HG03378 (cell line): ENCODE data around the gene DOCK1.

Experiments
- ATAC-seq: cut with Tn5 transposase; IDR thresholded peaks from one replicate; pipeline ENCODE4 v1.9.1; 2021; ENCODE audit warnings: mild to moderate bottlenecking, moderate library complexity; ENCODE audit not compliant: unreplicated experiment

The DOCK1 gene

DNA sequence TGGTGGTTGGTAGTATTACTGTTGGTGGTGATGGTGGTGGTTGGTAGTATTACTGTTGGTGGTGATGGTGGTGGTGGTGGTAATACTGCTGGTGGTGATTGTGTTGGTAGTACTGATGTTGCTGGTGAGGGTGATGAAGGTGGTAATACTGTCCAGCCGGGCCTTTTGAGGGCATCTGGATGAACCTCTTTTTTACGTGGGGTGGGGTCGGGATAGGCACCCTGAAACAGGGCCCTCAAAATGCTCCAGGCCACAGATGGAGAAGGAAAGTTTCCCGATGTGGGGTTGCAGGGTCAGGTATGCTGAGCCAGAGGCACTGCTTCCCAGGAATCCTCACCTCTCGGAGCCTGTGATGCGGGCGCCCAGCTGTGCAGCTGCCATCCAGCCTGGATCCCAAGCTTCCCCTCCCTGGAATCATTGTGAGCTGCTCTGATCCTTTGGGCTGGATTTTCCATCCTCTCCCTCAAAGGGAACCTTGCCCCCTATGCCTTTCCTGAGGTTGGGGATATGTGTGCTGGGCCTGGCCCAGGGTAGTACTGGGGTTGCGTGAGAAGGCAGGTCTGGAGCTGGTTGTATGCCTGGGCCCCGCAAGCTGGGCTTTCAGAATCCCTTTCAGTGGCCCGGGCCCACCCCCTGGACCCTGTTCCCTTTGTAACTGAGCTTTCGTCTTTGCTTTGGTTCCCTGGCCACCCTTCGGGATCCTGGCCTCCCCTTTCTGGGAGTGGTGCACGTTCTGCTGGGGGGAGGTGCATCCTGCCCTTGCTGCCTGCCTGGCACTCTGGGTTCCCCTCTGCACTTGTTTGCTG, 43.3 kb downstream of the DOCK1 start:
- no peak for ATAC-seq

DNA sequence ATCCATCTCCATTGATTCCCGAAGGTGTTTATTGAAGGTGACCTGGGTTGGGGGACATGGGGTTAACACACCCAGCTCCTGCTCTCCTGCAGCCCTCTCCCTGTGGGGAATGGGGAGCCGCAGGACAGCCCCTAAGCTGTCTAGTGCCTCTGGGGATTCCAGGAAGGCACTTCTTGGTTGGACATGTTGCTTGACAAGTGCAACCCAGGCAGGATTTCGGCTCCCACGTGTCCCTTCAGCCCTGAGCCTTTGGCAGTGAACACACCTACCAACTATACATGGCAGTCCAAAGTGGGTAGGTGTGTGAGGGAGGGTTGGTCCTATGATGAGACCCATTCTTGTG, 43.9 kb downstream of the DOCK1 start:
- no peak for ATAC-seq

DNA sequence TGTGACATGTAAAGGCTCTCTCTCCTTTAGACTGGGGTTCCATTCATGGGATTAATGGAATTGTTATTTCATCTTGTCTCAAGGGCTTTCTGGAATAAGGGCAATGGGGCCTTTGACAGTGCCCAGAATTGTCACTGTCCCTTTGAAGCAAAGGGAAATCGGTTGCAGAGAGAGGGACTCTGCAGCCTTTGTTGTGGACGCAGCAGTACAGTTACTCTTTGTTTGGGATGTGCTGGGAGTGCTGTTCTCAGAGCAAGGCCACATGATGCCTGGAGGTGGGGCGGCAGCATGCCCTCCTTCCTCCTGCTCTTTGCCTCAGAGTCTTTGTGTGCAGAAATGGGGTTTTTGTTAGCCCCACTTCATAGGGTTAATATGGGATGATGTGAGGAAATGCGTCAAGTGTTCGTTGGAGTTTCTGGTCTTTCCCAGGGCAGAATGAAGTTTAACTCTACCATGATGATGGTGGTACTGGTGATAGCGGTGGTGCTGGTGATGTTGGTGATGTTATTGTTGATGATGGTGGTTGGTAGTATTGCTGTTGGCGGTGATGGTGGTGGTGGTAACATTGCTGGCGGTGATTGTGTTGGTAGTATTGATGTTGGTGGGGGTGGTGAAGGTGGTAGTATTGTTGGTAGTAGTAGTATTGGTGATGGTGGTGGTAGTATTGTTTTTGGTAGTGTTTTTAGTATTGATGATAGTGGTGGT, 45.3 kb downstream of the DOCK1 start:
- ATAC-seq = no peak

DNA sequence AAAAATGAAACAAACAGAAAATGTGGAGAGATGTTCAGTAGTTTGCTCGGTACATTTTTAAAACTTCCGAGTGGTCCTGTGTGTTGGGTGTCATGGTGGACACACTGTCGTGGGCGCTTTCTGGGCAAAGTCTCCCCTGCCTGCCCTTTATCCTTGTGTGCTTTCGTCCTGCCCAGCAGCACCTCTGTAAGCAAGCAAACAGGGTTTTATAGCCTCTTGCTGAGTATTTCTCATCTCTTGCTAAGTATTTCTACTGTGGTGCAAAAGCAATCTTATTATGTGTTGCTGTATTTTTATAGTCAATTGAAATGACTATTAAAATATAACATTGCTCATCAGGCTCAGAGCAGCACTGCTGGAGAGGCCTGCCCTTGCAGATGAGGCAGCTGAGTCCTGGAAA, 48.7 kb downstream of the DOCK1 start:
- no peak for ATAC-seq

DNA sequence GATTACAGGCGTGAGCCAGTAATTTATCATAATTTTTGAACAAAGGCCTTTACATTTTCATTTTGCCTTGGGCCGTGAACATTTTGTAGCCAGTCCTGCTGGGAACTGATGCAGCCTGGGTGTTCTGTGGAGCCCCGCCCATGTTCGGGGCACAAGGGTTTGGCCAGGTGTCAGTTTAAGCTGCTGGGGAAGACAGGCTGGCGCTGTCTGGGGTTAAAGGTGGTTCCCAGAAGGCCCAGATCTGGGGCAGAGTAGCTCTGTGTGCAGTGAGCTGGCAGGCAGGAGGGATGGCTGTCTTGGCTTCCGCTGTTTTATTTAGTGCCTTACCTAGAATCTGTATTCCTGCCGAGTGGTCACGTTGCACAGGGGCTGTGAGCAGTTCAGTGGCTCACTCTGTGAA, 50.2 kb downstream of the DOCK1 start:
- ATAC-seq = no peak

DNA sequence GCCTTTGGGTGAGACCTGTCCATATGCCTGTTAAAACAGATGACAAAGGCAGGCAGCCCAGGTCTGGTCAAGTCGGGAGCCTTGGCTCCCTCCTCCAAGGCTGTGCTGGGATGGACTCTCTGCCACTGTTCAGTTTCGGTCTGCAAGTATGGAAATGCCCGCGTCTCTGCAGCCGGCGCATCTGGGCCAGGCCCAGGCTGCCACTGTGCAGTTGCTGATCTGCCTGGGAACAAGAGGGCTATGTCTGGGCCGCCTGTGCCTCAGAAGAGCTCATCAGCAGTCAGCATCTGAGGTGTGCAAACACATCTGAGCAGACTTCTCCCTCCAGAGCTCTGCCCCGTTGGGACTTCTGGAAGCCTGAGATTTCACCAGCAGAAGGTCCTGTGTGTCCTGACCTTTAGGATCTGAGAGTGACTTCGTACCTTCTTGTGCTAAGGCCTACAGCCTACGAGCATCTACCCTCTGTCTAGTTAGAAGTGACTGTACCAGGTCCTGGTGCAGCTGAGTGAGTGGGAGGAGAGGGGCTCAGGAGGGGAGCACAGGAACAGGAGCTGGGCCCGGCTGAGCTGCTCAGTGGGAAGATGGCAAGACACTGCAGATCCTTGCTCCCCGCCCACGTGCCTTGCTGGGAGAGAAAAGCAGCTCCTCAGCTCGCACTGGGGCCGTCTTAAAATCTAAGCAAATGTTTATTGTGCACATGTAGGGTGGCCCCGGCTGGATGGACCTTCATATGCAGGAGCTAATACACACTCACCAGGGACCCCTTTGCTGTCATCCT, 50.9 kb downstream of the DOCK1 start:
- ATAC-seq = no peak

DNA sequence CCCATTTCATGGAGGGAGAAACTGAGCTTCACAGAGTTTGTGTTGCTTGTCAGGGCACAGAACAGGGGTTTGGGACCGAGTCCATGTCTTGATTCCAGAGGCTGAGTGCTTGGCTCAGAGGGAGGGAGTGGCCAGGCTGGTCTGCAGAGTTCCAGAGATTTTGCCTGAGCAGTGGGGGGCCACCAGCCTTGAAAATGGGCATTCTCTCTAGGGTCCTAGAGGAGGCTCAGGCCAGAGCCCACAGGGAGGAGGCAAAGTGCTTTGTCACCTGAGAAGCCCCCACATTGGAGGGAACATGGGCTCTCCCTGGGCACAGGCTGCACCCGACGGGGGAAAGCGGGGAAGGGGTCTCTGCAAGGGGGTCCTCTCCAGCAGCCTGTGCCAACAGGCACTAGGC, 51.5 kb downstream of the DOCK1 start:
- ATAC-seq = no peak

DNA sequence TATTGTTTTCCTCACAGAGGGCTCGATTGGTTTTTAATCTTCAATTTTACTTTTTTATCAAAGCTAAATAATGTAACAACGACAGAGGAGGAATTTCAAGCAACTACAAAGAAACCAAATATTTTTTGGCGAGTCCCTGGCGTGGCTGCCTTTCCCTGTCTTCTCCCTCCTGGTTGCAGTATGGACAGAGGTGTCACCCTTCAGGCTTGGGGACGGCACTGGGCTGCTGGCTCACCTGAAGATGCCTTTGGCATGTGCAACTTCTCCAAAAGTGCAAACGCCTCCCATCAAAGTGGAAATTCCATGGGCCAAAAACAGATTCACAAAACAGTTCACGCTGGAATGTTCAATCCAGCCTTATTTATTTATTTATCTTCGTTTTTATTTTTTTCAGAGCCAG, 51.9 kb downstream of the DOCK1 start:
- ATAC-seq = no peak

DNA sequence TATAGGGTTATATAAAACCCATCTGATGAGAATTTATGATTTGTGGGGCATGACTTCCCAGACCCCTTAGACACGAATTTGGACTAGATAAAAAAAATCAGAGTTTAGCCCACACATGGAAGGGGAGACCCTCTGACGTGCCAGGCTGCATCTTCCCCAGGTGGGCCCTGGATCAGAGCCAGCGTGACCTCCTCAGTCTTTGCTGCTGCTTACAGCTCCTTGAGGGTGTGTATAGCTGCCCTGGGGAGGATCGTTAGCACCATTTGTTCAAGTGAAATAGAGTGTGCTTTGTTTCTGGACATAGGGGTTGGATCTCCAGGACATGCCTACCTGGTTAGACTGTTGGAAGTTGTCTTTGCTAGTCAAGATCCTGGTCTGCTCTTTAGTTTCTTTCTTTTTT, 54.2 kb downstream of the DOCK1 start:
- ATAC-seq = no peak

DNA sequence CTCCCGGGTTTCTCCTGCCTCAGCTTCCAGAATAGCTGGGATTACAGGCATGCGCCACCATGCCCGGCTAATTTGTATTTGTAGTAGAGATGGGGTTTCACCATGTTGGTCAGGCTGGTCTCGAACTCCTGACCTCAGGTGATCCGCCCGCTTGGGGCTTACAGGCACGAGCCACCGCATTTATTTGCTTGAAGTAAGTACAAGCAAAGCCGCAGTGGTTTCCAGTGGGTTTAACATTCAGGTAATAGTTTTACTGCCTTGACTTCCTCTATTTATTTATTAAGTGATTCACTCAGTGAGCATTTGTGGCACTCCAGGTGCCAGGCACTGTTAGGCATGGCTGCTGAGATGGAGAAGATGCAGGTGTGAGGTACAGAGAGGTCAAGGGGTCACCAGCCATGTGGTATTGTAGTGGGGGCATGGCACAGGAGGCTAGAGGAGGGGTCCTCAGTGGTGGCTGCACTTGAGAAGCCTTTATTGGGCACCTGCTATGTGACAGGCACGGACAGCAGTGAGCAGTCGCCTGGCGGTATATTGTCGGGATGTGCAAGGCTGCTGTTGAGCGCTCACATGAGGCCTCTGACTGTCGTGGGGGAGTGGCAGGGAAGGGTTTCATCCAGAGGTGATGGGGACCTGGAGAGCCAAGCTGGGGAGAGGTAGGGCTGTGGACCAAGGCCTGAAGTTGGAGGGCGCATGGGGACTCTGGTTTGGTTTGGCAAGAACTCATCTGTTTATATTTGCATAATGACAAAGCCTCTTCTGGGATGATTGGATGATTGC, 54.9 kb downstream of the DOCK1 start:
- ATAC-seq = no peak

DNA sequence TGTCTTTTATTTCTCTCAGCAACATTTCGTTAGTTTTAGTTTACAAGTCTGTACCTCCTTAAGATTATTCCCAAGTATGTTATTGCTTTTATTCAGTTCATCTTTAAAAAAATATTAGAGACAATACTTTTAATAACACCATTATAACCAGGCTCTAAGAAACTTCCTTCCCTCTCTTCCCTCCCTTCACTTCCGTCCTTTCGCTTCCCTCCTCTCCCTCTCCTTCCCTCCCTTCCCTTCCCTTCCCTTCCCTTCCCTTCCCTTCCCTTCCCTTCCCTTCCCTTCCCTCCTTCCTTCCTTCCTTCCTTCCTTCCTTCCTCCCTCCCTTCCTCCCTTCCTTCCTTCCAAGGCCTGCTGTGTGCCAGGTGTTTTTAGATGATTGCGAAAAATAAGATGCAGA, 58.1 kb downstream of the DOCK1 start:
- ATAC-seq = no peak

DNA sequence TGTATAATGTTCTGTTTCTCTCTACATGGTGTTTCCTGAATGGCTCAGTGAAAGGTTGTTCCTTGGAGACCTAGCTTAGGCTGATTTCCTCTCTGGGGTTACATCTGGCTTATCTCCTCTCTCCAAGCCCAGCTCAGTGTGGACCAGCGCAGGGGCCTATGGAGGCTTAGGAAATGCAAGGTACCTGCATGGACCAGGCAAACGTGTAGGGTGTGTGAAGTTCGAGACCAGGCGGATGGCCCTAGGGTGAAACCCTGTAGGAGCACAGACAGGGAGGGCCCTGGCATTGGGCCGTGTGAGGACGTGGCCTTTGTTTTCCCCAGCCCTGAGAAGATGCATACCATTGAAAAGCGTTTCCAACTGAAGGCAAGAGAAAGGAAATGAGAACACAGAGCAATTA, 59.0 kb downstream of the DOCK1 start:
- no peak for ATAC-seq

DNA sequence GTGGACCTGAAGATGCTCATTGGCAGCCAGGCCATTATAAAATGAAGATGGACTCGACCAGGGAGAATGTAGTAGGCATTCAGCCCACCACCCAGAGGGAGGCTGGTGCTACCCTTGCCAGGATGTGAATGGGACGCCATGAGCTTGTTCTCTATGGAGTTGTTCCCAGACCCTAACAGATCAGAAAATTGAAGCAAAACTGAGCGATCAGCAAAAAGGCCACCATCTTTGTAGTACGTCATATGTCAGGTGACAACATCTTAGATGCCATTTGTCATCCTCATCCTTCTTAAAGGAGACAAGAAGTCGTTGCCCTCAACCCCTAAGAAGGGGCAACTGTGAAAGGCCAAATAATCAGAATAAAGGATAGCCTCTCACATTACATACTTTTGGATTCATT, 61.7 kb downstream of the DOCK1 start:
- no peak for ATAC-seq

DNA sequence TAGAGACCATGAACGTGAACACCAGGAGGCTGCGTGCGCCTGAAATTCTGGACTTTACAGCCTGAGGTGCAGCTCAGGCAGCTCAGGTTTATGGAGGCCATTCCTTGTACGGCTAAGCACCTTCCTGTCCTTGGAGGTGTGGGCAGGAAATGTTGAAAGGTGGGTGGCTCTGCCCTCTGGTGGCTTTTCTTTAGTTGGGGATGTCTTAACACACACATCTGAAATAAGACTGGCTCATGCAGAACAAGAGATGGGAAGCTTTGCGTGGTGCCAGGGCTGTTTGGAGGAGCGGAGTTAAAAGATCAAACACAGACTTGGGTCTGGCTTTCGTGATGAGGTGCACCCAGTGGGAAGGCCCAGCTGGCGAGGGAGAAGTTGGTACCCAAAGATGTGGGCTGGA, 64.1 kb downstream of the DOCK1 start:
- ATAC-seq = no peak

DNA sequence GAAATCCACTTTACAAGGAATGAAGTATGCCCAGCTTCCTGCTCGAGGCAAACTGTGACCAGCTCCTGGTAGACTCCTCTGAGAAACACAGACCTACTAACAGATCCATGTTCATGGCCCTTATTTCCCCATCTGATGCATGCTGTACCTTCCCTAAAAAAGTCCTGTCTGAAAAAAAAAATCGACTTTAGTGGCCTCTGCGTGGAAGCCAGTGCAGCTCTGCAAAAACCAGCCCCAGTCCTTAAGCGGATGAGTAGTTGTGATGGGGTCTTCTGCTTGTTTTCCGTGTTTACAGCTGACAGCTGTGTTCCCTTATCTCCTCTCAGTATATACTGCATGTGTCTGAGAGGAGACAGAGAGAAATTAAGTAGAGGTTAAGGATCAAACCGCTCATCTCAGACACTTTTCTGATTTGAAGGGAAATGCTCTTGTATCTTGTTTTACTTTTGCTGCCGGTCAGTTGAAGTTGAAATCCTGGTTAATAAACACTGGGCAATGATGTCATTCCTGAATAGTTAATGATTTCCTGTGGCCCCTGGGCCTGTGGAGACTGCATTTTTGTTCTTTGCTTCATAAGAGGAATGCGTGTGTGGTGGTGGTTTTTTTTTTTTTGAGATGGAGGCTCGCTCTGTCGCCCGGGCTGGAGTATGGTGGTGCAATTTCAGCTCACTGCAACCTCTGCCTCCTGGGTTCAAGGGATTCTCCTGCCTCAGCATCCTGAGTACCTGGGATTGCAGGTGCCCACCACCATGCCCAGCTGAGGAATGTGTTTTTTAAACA, 67.6 kb downstream of the DOCK1 start:
- no peak for ATAC-seq

DNA sequence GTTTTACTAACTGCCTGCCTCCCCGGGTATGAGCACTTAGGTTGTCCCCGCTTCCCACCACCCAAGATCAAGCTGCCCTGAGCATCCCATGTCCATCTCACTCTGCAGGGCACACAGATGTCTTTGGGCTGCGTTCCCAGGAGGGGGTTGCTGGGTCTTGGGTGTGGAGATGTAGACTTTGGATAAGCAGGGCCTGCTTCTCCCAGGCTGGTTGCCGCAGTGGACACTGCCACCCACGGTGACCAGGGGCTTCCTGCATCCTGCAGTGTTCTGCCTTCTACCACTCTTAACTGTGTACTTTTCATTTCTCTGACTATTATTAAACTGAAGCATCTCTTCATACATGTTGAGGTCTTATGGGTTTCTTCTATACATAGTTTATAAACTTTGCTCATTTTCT, 70.0 kb downstream of the DOCK1 start:
- ATAC-seq = no peak

DNA sequence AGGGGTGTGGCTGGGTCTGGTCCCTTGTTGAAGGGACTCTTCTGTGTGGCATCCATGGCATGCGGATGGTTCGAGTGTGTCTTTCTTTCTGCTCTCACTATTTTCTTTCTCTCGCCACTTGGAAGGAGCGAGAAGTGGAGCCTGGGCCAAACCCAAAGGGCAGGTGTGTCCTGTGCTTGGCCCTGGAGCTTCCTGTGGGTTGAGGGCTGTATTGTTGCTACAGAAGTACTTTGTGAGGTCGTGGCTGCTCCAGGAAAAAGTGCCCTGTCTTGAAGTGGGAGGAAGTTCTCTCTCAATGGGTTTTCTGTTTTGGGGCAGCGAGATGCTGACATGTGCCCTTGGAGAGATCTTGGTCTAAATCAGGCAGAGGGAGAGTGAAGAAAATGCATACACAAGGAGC, 72.0 kb downstream of the DOCK1 start:
- ATAC-seq = no peak

DNA sequence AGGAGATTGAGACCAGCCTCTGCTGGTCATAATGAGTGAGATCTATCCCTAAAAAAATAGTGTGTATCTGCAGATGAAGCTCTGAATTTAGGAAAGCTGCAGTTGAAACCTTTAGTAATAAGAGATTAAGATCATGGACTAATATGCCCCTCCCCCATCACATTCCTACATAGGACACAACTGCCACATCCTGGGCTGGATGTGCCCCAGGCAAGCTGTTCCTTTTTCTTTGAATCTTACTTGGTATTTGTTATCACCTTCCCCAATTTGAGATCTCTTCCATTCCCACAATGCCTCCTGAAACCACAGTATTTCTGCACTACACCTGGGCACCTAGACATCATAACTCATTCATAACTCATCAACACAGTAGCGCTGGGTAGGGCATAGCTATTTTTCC, 74.1 kb downstream of the DOCK1 start:
- no peak for ATAC-seq

DNA sequence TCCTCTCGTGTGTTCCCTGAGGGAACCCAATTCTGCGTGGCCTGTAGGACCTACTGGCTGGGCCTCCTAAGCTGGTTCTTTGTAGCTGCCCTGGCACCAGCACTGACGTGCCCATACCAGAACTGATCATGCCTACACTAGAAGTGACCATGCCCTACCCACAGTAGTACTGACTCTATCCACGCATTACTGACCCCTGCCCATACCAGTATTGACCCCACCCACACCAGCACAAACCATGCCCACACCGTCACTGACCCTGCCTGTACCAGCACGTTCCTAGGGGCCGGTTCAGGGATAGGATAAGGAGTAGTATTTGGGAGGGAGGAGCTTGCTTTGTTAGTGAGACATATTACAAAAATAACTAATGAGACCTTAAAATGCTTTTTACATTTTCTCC, 88.0 kb downstream of the DOCK1 start:
- no peak for ATAC-seq

DNA sequence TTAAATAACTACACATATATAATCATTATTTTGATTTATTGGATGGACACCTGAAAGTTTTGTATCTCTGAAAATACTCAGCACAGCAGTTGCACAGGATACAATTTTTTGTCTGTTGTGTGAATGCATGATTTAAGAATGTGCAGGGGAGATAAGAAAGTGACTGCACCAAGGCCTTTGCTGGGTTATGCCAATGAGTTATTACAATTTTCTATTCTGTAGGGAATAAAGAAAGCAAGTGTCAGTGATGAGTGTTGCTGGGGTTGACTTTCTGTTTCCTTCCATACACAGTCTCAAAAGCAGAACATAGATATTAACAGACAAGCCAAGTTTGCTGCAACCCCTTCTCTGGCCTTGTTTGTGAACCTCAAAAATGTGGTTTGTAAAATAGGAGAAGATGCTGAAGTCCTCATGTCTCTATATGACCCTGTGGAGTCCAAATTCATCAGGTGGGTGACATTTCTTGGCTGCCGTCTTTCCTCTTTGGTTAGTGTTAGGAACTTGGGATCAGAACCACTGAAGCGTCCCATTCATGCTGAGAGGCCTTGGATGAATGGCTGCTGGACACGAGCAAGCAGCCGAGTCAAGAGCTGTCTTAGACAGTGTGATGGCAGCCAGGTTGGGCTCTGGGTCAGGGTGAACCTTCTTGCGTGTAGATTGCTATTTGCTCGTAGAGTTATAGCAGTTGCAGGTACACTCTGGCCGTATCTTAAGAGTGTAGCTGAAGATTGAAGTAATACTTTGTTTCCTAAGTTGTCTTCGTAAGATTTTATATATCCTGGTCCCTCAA, 92.8 kb downstream of the DOCK1 start:
- no peak for ATAC-seq
